Activated CD8-positive, alpha-beta T cell treated with anti-CD3 and anti-CD28 coated beads for 36 hours (primary cell): ENCODE results near the gene SOCS3. TPM values are rescaled to one million over a fixed set of nuclear protein-coding genes. Genes with fewer than 3 reads are reported as not detected.

ENCODE experiments used
- ATAC-seq: fragments of 200-7000 bp; cut with Tn5 transposase; one replicate; pipeline ENCODE4 v1.10.0; 2021; ENCODE audit warnings: mild to moderate bottlenecking, moderate library complexity
- CTCF ChIA-PET: fragments of 350-600 bp; sonication (Branson Sonifier 250); formaldehyde crosslinking; loops from one replicate; lab custom pipeline; 2021; ENCODE audit warnings: antibody characterized with exemption; lab: Charles Lee
- POLR2A ChIA-PET: fragments of 350-600 bp; sonication (Branson Sonifier 250); formaldehyde crosslinking; loops from one replicate; lab custom pipeline; 2021; ENCODE audit warnings: antibody characterized with exemption; lab: Charles Lee
- DNase-seq: peaks from one replicate; pipeline ENCODE4 v3.0.0-alpha.2; 2020
- H3K27ac Mint-ChIP-seq: one replicate; pipeline ENCODE4 v1.8.0; 2021; ENCODE audit warnings: mild to moderate bottlenecking, mixed read lengths
- H3K27me3 Mint-ChIP-seq: one replicate; pipeline ENCODE4 v1.8.0; 2021; ENCODE audit warnings: mixed read lengths
- H3K36me3 Mint-ChIP-seq: one replicate; pipeline ENCODE4 v1.8.0; 2021; ENCODE audit warnings: low read depth, mixed read lengths
- H3K4me1 Mint-ChIP-seq: one replicate; pipeline ENCODE4 v1.8.0; 2021; ENCODE audit warnings: low read depth, mixed read lengths
- H3K4me3 Mint-ChIP-seq: one replicate; pipeline ENCODE4 v1.8.0; 2021; ENCODE audit warnings: mild to moderate bottlenecking, moderate library complexity, mixed read lengths
- H3K9me3 Mint-ChIP-seq: one replicate; pipeline ENCODE4 v1.8.0; 2021; ENCODE audit warnings: mixed read lengths
- CTCF ChIP-seq: fragments of 200-600 bp; IDR thresholded peaks from one replicate; pipeline ENCODE4 v1.8.0; 2022; ENCODE audit warnings: antibody characterized with exemption, mild to moderate bottlenecking
- intact Hi-C: fragments of 100-400 bp; cut with micrococcal nuclease; formaldehyde crosslinking; loops from one replicate; pipeline ENCODE4 v1.10.0; 2022
- total RNA-seq, 2 experiments: library from RNA; stranded (reverse); gene quantifications; one replicate each; pipeline ENCODE4 v1.2.3, GENCODE V29; 2021

The SOCS3 gene
- total RNA-seq, 2 experiments from 2014 or later = 48.6 to 49.1 TPM

DNA sequence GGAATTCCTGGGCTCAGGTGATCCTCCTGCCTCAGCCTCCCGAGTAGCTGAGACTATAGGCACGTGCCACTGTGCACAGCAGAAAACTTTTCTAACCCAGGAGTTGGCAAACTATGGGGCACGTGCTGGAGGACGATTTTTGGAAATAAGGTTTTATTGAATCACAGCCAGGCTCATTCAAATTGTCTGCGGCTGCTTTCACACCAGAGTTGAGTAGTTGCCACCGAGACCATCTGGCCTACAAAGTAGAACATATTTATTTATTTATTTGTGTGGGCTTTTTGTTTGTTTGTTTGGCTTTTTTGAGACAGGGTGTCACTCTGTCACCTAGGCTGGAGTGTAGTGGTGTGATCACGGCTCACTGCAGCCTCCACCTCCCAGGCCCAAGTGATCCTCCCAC, 11.2 kb upstream of the SOCS3 start:
- Mint-ChIP-seq H3K4me1 (peaks cover 2% of the 10 kb centered on the region), H3K27me3 (peaks cover 2% of the 10 kb centered on the region), H3K27ac (no peak overlapping the region), H3K4me3 (no peak overlapping the region), H3K9me3 (no peaks in the 10 kb centered on the region), H3K36me3 (no peaks in the 10 kb centered on the region)
- ChIA-PET CTCF (interaction anchor here (1.9 kb wide), 1 partner anchor 10 kb away, joined by 12 read pairs; the partner anchor contains the start of gene SOCS3), POLR2A (interaction anchor here (1.2 kb wide), 1 partner anchor 14 kb away, joined by 3 read pairs; no protein-coding TSS in a partner anchor)
- intact Hi-C loops = no loop called here
- ATAC-seq (no peak), DNase-seq (no peak)
- no peak for TF ChIP-seq CTCF

- ChIA-PET CTCF (interaction anchor here (1.5 to 1.9 kb wide), 2 partner anchors 9 to 52 kb away, joined by 6 to 12 read pairs; partner anchors contain the start of gene SOCS3), POLR2A (interaction anchor here (1.2 to 1.4 kb wide), 3 partner anchors 10 to 45 kb away, joined by 3 to 6 read pairs (median 3); partner anchors contain the start of gene SOCS3)
- H3K9me3 Mint-ChIP-seq = no peaks in the 10 kb centered on the region
- no peak overlapping the region for H3K4me3 Mint-ChIP-seq
- ATAC-seq (no peak), DNase-seq (no peak)
- no peak overlapping the region for H3K27ac Mint-ChIP-seq
- intact Hi-C loops = no loop called here
- peaks cover 8% of the 10 kb centered on the region for H3K4me1 Mint-ChIP-seq
- H3K27me3 Mint-ChIP-seq = peaks cover 2% of the 10 kb centered on the region
- no peak for TF ChIP-seq CTCF
- no peaks in the 10 kb centered on the region for H3K36me3 Mint-ChIP-seq
Measured at GRCh38 chr17:78369791-78370381, 10.0 kb upstream of the SOCS3 start.

- DNase-seq = no peak
- H3K36me3 Mint-ChIP-seq = no peaks in the 10 kb centered on the region
- peaks cover 15% of the 10 kb centered on the region for H3K4me1 Mint-ChIP-seq
- peaks cover 7% of the 10 kb centered on the region for H3K27me3 Mint-ChIP-seq
- intact Hi-C loops = no loop called here
- no peak for TF ChIP-seq CTCF
- no peak overlapping the region for H3K27ac Mint-ChIP-seq
- no peak for ATAC-seq
- CTCF ChIA-PET = interaction anchor here (1.3 to 1.9 kb wide), 2 partner anchors 8 to 53 kb away, joined by 5 to 12 read pairs; partner anchors contain the start of gene SOCS3
- H3K9me3 Mint-ChIP-seq = no peaks in the 10 kb centered on the region
- no peak overlapping the region for H3K4me3 Mint-ChIP-seq
- POLR2A ChIA-PET = interaction anchor here (1.2 to 1.4 kb wide), 2 partner anchors 9 to 46 kb away, joined by 3 to 6 read pairs; partner anchors contain the start of gene SOCS3
Measured at GRCh38 chr17:78368854-78369495, 9.1 kb upstream of the SOCS3 start.

- Mint-ChIP-seq H3K36me3 (no peaks in the 10 kb centered on the region), H3K4me3 (no peak overlapping the region), H3K9me3 (no peaks in the 10 kb centered on the region), H3K27me3 (peaks cover 9% of the 10 kb centered on the region), H3K4me1 (peaks cover 15% of the 10 kb centered on the region), H3K27ac (no peak overlapping the region)
- ATAC-seq = no peak
- POLR2A ChIA-PET = interaction anchor here (0.7 to 1.2 kb wide), 2 partner anchors 35 to 46 kb away, joined by 3 read pairs; no protein-coding TSS in a partner anchor
- CTCF ChIA-PET = interaction anchor here (1.1 to 1.3 kb wide), 2 partner anchors 9 to 54 kb away, joined by 3 to 5 read pairs; no protein-coding TSS in a partner anchor
- no peak for TF ChIP-seq CTCF
- intact Hi-C loops = no loop called here
- DNase-seq = no peak
Measured at GRCh38 chr17:78368348-78368747, 8.5 kb upstream of the SOCS3 start.
